Activated naive CD4-positive, alpha-beta T cell treated with anti-CD3 and anti-CD28 coated beads, Interleukin-2, amount 10 ng/mL, durations not matched to agents 7 days and 5 days (primary cell): ENCODE results near the gene CENPP.
"Not testable (repeated sequence)": the region's sequence is repeated elsewhere in the genome, so short reads cannot be mapped to it uniquely, and the experiment has no call there.

Source experiments
- CTCF ChIA-PET: fragments of 350-600 bp; sonication (Branson Sonifier 250); formaldehyde crosslinking; loops from one replicate; lab custom pipeline; 2021; ENCODE audit warnings: antibody characterized with exemption; lab: Charles Lee
- DNase-seq: peaks from one replicate; pipeline ENCODE4 v3.0.0-alpha.2; 2020
- H3K27ac Mint-ChIP-seq: one replicate; pipeline ENCODE4 v1.8.0; 2021; ENCODE audit warnings: mild to moderate bottlenecking, moderate library complexity, mixed read lengths
- H3K27me3 Mint-ChIP-seq: one replicate; pipeline ENCODE4 v1.8.0; 2021; ENCODE audit warnings: mild to moderate bottlenecking, mixed read lengths
- H3K36me3 Mint-ChIP-seq: one replicate; pipeline ENCODE4 v1.8.0; 2021; ENCODE audit warnings: mixed read lengths
- H3K4me1 Mint-ChIP-seq: one replicate; pipeline ENCODE4 v1.8.0; 2021; ENCODE audit warnings: mixed read lengths
- H3K4me3 Mint-ChIP-seq: one replicate; pipeline ENCODE4 v1.8.0; 2021; ENCODE audit warnings: mild to moderate bottlenecking, moderate library complexity, mixed read lengths
- H3K9me3 Mint-ChIP-seq: one replicate; pipeline ENCODE4 v1.8.0; 2021; ENCODE audit warnings: mixed read lengths

CENPP gene

GRCh38 chr9:92615790-92616189 lies 290.0 kb downstream of the CENPP start:
- DNase-seq: no peak
- no peak overlapping the region for H3K27ac Mint-ChIP-seq
- no peaks in the 10 kb centered on the region for H3K4me1 Mint-ChIP-seq
- H3K36me3 Mint-ChIP-seq: peaks cover 34% of the 10 kb centered on the region
- H3K9me3 Mint-ChIP-seq: no peaks in the 10 kb centered on the region
- H3K27me3 Mint-ChIP-seq: no peaks in the 10 kb centered on the region
- CTCF ChIA-PET: no interaction called here
- H3K4me3 Mint-ChIP-seq: no peak overlapping the region

- no peak overlapping the region for H3K27ac Mint-ChIP-seq
These were observed 290.5 kb downstream of the CENPP start for GRCh38 chr9:92616199-92616641.

DNA sequence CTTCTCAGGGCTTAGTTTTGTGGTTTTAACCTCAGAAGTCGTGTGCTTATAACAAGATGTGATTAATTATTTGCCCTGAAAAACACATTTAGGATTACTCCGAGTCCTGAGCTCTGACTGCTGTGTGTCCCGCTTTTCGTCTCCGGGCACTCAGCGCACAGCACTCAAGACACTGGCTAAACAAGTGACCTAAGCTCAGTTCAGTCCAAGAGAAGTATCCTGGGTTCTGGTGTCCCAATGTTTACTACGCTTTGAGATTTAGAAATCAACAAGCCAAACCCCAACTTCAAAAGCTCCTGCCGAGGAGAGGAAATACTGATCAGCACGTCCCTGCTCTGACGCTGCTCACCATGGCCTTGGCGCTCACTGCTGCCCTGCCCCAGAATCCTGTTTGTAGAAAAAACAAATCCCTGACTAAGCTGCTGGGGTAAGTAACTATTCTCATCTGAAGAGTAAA lies 290.9 kb downstream of the CENPP start:
- CTCF ChIA-PET: no interaction called here
- Mint-ChIP-seq H3K4me1 (no peaks in the 10 kb centered on the region), H3K4me3 (no peak overlapping the region), H3K36me3 (peaks cover 31% of the 10 kb centered on the region), H3K27me3 (no peaks in the 10 kb centered on the region), H3K27ac (no peak overlapping the region), H3K9me3 (no peaks in the 10 kb centered on the region)
- no peak for DNase-seq

More at GRCh38 chr9:92616199-92616641, 290.5 kb downstream of the CENPP start:
- H3K4me3 Mint-ChIP-seq: no peak overlapping the region
- no peaks in the 10 kb centered on the region for H3K27me3 Mint-ChIP-seq
- CTCF ChIA-PET: no interaction called here
- DNase-seq: no peak
- no peaks in the 10 kb centered on the region for H3K4me1 Mint-ChIP-seq
- no peaks in the 10 kb centered on the region for H3K9me3 Mint-ChIP-seq
- peaks cover 34% of the 10 kb centered on the region for H3K36me3 Mint-ChIP-seq

- Mint-ChIP-seq H3K9me3 (no peaks in the 10 kb centered on the region), H3K4me1 (no peaks in the 10 kb centered on the region), H3K4me3 (no peak overlapping the region), H3K27me3 (no peaks in the 10 kb centered on the region), H3K27ac (no peak overlapping the region), H3K36me3 (peaks cover 28% of the 10 kb centered on the region)
- CTCF ChIA-PET: no interaction called here
- no peak for DNase-seq
These were observed 291.6 kb downstream of the CENPP start for GRCh38 chr9:92617195-92617813.

DNA sequence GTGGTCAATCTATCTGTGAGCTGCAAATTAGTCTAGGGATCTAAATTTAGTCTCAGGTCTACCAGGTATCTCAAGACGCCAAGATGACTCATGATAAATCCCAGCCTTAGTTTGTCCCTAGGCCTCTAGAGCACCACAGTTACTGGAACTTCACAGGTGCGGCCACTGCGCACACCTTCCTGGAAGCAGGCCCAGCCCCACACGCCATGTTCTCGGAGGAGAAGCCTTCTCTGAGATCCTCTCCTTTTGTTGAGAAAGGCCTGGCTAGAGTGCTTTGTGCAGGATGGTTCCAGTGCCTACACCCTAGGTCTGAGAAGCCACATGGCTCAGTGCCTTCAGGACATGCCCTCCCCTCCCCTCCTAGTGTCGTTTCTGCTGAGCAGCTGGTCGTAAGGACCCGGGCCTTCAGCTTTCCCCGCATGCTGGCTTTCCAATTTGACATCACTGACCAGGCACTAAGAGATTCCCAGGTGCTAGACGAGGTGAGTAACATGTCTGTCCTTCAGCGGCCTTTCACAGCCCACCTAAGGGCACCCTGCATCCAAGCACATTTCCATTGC lies 292.3 kb downstream of the CENPP start:
- CTCF ChIA-PET: no interaction called here
- peaks cover 27% of the 10 kb centered on the region for H3K36me3 Mint-ChIP-seq
- H3K27me3 Mint-ChIP-seq: no peaks in the 10 kb centered on the region
- no peak for DNase-seq
- no peaks in the 10 kb centered on the region for H3K4me1 Mint-ChIP-seq
- no peak overlapping the region for H3K27ac Mint-ChIP-seq
- no peak overlapping the region for H3K4me3 Mint-ChIP-seq
- no peaks in the 10 kb centered on the region for H3K9me3 Mint-ChIP-seq

DNA sequence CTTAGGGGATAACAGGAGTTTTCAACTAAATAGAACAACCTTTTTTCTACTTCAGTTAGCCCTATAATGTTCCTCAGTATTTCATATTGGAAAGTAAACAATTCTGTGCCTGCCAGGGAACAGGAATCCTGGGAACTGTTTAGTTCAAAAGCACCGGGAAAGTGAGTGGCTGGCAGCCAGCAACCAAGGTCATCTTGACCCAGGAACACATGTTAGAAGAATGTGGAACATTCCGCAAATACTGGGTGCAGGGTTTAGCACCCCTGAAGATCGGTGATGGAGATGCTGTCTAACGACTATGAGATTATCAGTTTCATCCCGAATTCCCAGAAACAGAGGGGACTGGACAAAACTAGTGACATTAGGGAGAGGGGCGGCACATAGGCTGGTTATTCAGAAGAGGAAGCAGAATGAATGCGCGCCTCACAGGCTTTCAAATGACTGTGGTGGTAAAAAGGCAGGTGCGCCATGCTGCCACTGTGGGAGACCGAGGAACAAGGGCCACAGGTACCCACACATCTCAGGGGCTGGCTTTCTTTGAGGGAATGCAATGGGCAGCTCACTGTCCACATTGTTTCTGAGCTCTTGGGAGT lies 293.0 kb downstream of the CENPP start:
- Mint-ChIP-seq H3K27me3 (no peaks in the 10 kb centered on the region), H3K4me1 (no peaks in the 10 kb centered on the region), H3K4me3 (no peak overlapping the region), H3K9me3 (no peaks in the 10 kb centered on the region), H3K27ac (no peak overlapping the region), H3K36me3 (peaks cover 24% of the 10 kb centered on the region)
- DNase-seq: no peak
- CTCF ChIA-PET: no interaction called here

- Mint-ChIP-seq H3K36me3 (peaks cover 20% of the 10 kb centered on the region), H3K27ac (no peak overlapping the region)
These were observed 294.0 kb downstream of the CENPP start for GRCh38 chr9:92619601-92620300.

DNA sequence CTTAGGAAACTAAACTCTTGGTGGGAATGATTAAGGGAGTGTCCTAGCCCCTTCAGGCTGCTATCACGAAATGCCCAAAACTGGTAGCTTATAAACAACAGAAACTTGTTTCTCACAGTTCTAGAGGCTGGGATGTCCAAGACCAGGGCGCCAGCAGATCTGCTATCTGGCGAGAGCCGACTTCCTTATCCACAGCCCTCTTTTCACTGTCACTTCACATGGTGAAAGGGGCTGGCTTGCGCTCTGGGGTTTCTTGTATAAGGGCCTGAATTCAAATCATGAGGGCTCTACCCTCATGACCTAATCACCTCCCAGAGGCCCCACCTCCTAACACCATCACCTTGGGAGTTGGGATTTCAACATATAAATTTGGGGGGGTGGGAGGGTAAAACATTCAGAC lies 295.1 kb downstream of the CENPP start:
- H3K4me3 Mint-ChIP-seq: no peak overlapping the region
- no peak for DNase-seq
- H3K36me3 Mint-ChIP-seq: peaks cover 14% of the 10 kb centered on the region
- no peaks in the 10 kb centered on the region for H3K9me3 Mint-ChIP-seq
- no peaks in the 10 kb centered on the region for H3K4me1 Mint-ChIP-seq
- CTCF ChIA-PET: interaction anchor here (0.6 kb wide), 1 partner anchor 1509 kb away, joined by 3 read pairs; no protein-coding TSS in a partner anchor
- H3K27me3 Mint-ChIP-seq: no peaks in the 10 kb centered on the region
- H3K27ac Mint-ChIP-seq: no peak overlapping the region

More at GRCh38 chr9:92619601-92620300, 294.0 kb downstream of the CENPP start:
- no peaks in the 10 kb centered on the region for H3K27me3 Mint-ChIP-seq
- no peaks in the 10 kb centered on the region for H3K4me1 Mint-ChIP-seq
- H3K9me3 Mint-ChIP-seq: no peaks in the 10 kb centered on the region
- DNase-seq: no peak
- H3K4me3 Mint-ChIP-seq: no peak overlapping the region
- CTCF ChIA-PET: no interaction called here

DNA sequence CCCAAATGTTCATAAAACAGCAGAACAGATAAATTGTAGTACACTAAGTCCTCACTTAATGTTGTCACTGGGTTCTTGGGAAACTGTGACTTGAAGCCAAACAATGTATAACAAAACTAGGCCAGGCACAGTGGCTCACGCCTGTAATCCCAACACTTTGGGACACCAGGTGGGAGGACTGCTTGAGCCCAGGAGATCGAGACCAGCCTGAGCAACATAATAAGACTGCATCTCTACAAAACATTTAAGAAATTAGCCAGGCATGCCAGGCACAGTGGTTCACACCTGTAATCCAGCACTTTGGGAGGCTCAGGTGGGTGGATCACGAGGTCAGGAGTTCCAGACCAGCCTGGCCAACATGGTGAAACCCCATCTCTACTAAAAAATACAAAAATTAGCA lies 298.2 kb downstream of the CENPP start:
- H3K27me3 Mint-ChIP-seq, CTCF ChIA-PET, DNase-seq, H3K4me1 Mint-ChIP-seq, H3K4me3 Mint-ChIP-seq, H3K9me3 Mint-ChIP-seq, H3K27ac Mint-ChIP-seq: not testable (repeated sequence)
- H3K36me3 Mint-ChIP-seq: peaks cover 21% of the 10 kb centered on the region

GRCh38 chr9:92626484-92626883 lies 300.7 kb downstream of the CENPP start:
- Mint-ChIP-seq H3K27me3 (no peaks in the 10 kb centered on the region), H3K27ac (no peak overlapping the region), H3K4me3 (no peak overlapping the region), H3K9me3 (no peaks in the 10 kb centered on the region), H3K36me3 (peaks cover 22% of the 10 kb centered on the region), H3K4me1 (no peaks in the 10 kb centered on the region)
- no peak for DNase-seq
- CTCF ChIA-PET: no interaction called here

- no peak for DNase-seq
- no peaks in the 10 kb centered on the region for H3K4me1 Mint-ChIP-seq
- no peak overlapping the region for H3K4me3 Mint-ChIP-seq
- no peak overlapping the region for H3K27ac Mint-ChIP-seq
- H3K36me3 Mint-ChIP-seq: peaks cover 31% of the 10 kb centered on the region
- no peaks in the 10 kb centered on the region for H3K9me3 Mint-ChIP-seq
- H3K27me3 Mint-ChIP-seq: no peaks in the 10 kb centered on the region
- CTCF ChIA-PET: no interaction called here
These were observed 301.9 kb downstream of the CENPP start for GRCh38 chr9:92627651-92628050.

- no peaks in the 10 kb centered on the region for H3K27me3 Mint-ChIP-seq
- H3K27ac Mint-ChIP-seq: no peak overlapping the region
- peaks cover 37% of the 10 kb centered on the region for H3K36me3 Mint-ChIP-seq
- CTCF ChIA-PET: interaction anchor here (7.7 kb wide), 1 partner anchor 493 kb away, joined by 69 read pairs; no protein-coding TSS in a partner anchor
- H3K4me3 Mint-ChIP-seq: no peak overlapping the region
- no peaks in the 10 kb centered on the region for H3K4me1 Mint-ChIP-seq
- DNase-seq: no peak
- H3K9me3 Mint-ChIP-seq: no peaks in the 10 kb centered on the region
These were observed 305.9 kb downstream of the CENPP start for GRCh38 chr9:92631452-92632343.

DNA sequence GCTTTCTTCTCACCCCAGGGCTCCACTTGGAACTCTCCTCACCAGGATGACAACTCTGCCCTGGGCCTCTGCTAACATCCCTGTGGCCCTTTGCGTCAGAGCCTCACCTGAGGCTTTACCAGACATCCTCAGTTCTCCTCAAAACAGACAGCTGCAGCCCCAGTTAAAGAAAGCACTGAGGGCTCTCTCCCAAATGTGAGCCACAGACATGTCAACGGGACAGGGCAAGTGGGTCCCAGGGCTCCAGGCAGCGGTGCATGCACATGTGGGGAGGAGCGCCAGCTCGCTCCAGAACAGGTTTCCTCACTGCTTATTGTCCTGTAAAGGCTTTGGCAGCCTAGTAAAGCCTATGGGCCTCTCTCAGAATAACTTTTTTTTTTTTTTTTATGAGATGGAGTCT lies 306.9 kb downstream of the CENPP start:
- Mint-ChIP-seq H3K27ac (no peak overlapping the region), H3K27me3 (no peaks in the 10 kb centered on the region), H3K36me3 (peaks cover 38% of the 10 kb centered on the region), H3K4me1 (no peaks in the 10 kb centered on the region), H3K4me3 (no peak overlapping the region), H3K9me3 (no peaks in the 10 kb centered on the region)
- no peak for DNase-seq
- CTCF ChIA-PET: interaction anchor here (7.7 kb wide), 1 partner anchor 494 kb away, joined by 69 read pairs; no protein-coding TSS in a partner anchor
